Right hindlimb (tissue), 1 donor: Measurements from ENCODE around the gene CLDN10.

Experiments used
- DNase-seq: peaks from one replicate; pipeline ENCODE4 v3.0.0-alpha.2; 2018

CLDN10 gene

DNA sequence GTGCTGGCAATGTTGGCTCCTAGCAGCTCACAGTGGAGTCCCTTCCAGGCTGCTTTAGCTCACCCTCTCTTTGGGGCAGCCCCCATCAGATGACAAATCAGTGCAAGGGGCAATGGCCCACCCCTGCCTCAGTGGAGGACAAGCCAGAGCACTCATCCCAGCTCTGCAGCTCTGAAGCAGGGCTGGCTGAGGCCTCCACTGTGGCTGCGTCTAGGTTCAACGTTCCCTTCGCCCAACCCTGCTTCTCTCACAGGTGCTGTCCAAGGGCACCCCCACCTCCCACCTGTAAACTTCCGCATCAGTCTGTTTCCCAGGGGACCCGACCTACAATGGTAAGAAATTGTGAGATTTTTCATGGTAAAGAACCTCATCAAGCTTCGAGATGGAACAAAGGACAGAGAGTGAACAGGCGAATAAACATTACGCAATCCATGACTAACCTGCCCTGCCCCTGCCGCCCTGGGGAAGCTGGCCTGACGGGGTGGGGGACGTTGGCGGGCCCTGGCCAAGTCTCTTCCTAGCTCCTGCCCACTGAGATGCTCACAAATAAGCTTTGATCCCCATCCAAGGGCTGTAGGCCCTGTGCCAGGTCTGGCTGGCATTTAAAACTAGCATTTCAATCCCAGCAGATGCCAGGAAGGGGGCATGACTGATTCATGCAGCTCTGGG, 51.5 kb downstream of the CLDN10 start:
- no peak for DNase-seq

DNA sequence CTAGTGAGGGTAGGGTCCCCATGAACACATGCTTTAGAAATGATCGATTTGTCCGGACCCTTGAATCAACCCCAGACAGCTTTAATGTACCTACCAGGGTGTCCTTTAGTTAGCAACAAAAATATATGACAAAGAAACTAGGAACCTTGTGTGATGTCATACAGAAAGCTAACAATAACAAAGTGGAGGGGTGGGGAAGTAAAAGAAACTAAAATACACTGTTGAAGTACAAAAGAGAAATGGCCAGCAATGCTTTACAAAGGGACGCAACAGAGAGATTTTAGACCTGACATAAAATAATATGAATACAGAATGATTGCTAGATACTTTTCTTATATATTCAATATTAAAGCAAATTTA, 52.0 kb downstream of the CLDN10 start:
- no peak for DNase-seq

DNA sequence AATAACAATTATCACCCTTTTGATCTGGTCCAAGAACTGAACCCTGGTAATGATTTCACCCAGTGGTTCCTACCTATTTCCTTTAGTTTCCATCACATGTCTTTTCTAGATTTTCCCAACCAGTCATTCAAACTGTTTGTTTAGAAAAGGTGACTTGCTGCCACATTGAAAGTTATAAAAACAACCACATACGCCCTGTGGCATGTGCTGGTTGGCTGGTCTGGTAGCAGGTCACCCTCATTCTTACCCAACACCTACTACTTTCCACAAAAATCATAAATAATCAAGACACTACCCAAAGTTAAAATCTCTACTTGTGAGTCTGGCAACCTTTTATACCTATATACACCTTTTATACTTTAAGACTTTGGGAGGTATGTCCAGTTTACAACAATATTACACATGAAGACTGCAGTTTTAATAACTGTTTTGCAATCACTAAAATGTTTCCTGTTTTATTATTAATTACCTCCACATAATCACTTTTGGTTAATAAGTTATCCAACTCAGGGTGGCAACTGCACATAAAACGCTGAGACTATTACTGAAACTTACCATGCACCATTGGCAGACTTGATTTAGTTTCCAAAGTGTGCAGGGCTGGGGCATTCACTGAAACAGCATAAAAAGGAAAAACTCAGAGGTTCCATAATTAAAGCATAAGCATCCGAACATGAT, 53.1 kb downstream of the CLDN10 start:
- no peak for DNase-seq

DNA sequence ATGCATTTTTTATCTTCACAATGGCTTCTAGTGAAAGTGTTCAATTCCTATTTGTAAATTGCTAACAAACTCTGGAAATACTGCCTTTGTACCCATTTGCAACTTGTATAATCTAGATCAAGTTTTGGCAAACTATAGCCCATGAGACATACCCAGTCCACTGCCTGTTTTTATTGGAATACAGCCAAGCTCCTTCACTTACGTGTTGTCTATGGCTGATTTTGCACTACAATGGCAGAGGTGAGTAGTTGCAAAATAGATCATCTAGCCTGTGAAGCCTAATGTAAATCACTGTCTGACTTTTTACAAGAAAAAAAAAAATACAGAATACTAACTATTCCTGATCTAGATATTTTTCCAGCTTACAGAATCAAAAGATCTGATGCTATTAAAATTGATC, 54.8 kb downstream of the CLDN10 start:
- DNase-seq: no peak

DNA sequence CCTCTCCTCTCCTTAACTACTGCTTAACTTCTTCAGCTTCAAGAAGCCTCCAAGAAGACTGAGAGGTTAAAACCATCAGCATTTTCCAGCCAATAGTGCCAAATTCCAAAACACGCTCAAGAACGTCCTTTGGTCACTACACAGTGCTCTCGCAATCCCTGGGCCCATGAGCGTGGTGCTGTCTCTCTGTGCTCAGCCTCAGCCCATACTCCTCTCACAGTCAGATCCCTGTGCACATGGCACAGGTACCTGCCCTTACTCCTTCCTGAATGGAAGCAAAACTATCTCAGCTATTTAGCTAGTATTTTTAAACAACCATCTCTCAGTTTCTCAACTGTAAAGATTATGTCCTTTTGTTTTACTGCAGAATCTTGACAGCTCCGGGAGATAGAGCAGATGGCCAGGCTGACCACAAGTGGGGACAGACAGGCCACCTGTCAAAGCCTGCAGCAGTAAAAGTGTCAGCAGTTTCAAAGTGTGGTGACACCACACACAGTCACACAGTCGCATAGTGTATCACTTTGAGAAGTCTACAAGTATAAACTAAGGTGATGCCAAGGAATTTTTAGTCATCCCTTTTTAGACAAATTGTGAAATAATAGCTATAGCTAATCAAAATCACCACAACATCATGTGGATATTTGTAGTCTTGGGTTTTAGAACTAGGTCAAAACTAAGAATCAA, 56.3 kb downstream of the CLDN10 start:
- no peak for DNase-seq

DNA sequence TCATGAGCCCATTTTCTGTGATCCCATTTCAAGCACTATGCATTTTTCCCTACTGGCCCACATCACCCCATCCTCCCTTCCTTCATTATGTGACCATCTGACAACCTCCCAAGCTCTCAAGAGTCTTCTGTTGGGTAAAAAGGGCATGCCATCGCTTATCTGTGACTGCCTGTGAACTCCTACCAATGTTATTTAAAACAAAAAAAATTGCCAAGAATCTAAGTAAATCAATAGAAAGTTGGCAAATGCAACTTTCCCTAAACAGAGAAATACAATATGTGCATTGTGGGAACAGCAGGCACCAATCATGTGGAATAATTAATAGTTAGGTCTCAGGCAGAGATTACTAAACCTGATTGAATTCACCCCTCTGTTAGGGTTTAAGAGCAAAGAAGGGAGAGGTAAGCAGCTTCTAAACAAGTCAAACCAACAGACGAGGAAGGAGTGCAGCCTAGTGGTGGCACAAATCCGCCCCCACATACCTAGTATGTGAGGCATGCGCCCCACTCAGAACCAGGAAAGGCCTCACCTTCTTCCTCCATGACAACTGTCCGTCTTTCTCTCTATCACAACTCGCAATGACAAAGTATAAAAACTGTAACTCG, 62.2 kb downstream of the CLDN10 start:
- DNase-seq: no peak

DNA sequence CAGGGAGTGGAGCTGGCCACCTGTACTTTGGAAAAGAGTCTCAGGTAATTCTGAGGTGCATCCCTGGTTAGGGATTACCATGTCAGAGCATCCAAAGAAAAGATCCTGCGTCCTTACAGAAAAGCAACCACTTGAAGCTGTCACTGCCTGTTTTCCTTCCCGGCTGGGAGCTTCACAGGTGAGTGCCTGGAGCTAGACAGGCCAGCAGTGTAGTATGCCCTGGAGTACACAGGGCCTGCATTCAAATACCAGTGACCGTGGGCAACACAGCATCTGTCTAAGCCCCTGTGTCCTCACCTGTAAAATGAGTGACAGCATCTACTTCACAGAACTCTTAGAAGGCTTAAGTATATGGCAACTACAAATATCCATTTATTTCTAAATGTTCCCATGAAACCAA, 63.0 kb downstream of the CLDN10 start:
- DNase-seq: no peak

DNA sequence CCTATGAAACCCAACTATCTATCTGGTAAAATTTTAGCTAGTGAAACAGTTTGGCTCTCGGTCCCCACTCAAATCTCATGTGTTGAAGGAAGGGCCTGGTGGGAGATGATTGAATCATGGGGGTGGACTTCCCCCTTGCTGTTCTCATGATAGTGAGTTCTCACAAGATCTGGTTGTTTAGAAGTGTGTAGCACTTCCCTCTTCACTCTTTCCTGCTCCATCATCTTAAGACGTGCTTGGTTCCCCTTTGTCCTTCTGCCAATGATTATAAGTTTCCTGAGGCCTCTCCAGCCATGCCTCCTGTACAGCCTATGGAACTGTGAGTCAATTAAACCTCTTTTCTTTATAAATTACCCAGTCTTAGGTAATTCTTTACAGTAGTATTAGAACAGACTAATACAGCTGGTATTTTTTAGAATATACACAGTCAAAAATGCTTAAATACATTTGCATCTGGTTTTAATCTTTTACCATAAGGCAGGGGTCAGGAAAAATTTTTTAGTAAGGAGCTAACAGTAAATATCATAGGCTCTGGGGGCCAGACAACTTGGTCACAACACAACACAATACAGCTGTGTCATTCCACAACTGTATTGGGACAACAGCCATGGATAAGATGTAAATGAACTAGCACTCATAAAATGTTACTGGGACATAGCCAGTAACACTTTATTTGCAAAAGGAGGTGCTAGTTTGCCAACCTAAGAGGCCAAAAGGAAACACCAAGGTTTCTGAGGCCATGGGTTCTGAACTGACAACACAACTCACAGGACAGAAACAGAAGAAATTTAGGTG, 67.7 kb downstream of the CLDN10 start:
- DNase-seq: no peak

DNA sequence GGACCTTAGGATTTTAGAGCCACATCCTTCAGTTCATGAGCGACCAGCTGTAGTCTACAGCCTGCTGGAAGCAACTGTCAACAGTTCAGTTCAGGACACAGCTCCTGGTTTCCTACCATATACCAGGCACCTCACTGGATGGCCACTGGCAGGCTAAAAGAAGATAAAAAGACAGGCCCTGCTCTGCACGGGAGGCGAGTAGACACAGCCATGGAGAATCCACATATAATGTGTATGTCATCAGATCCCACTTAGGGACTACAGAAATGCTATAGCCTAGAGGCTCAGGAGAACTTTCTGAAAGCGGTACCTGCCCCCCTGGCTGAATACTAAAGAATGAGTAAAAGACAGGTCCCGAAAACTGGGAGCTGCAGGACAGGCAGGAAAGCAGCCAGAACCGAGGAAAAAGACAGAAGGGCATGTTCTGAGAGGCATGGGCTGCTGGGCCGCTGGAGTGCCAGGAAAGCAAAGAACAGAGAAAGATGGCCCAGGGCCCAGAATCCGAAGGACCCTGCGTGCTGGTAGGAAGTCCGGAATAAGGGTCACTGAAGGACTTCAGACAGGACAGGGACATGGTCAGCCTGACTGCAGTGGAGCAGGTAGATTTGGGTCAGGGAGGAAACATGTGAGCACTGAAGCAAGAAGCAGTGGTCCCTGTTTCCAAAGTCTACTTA, 68.4 kb downstream of the CLDN10 start:
- no peak for DNase-seq

DNA sequence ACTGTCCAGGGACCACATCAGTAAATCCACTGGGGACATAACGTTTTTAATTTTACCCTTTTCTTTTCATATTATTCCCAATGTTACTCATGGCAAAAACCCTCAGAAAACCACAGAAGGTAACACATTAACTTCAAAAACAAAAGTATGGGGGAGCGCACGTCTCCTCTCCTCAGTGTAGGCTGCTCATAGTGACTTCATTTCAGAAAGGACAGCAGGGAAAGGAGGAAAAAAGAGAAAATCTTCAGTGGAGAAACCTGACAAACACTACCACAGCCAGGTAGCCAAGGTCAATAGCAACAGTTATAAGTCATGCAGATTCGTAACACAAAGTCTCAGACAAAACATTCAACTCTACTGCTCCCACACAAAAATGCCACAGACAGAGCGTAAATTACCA, 70.6 kb downstream of the CLDN10 start:
- no peak for DNase-seq

DNA sequence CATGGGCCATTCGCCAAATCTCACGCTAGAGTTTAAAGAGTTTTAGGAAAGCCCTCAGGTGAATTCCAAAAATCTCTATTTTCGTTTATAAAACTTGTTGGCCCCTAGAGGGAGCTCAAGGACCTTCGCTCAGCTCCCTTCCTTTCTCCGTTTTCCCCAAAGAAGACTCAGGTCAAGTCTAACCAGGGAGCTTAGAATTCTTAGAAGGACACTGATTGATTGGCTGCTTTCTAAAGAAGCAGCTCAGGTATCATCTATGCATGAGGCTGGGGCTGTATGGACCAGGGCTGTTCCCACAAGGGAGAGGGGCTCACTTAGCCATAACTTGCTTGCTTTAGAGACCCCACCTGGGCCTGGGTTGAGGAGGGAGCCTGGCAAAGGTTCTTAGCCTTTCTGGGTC, 71.5 kb downstream of the CLDN10 start:
- DNase-seq: peak; percentile 20

DNA sequence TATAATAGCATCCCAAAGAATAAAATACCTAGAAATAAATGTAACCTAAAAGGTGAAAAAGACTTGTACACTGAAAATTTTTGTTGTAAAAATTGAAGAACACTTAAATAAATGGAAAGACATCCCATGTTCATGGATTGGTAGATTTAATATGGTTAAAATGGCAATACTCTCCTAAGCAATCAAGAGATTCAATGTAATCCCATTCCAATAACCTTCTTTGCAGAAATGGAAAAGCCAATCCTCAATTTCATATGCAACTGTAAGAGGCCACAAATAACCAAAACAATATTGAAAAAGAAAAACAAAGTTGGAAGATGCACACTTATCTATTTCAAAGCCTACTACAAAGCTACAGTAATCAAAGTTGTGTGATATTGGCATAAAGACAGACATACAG, 74.2 kb downstream of the CLDN10 start:
- DNase-seq: no peak

DNA sequence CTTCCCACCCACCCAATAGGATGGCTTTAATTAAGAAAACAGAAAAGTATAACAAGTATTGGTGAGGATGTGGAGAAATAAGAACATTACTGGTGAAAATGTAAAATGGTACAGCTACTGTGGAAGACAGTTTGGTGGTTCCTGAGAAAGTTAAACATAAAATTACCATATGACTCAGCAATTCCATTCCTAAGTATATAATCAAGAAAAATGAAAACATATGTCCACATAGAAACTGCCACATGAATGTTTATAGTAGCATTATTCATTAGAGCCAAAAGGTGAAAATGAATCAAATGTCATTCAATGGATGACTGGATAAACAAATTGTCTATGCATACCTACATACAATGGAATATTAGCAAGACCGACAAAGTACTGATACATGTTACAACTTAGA, 75.1 kb downstream of the CLDN10 start:
- DNase-seq: no peak

DNA sequence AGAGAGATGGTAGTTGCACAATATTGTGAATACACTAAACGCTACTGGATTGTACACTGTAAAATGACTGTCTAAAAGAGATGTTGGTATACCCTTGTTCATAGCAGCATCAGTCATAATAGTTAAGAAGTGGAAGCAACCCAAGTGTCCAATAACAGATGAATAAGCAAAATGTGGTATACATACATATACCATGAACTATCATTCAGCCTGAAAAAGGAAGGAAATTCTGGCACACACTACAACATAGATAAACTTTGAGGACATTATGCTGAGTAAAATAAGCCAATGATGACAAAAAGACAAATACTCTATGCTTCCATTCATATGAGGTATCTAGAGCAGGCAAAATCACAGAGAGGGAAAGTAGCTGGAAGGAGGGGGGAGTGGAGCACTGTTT, 76.0 kb downstream of the CLDN10 start:
- no peak for DNase-seq

DNA sequence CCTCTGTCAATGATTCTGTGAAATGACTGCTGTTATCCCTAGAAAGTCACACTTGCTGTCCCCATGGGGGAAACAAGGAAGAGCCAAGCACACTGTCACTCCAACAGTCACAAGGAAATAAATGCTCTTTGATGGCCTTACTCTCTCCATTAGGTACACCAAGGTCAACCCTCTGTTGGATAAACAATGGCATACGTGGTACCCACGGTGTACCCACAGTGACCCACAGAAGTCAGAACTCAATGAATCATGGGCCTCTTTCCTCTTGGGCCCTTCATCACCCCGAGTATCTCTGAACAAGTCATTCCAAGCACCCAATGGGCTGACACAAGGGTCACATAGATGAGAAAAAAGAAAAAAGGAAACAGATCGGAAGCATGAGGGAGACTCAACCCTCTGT, 76.6 kb downstream of the CLDN10 start:
- DNase-seq: no peak
